K562 (cell line): ENCODE data around the gene CYB5D1. TPM values are rescaled to one million over a fixed set of nuclear protein-coding genes. Genes with fewer than 3 reads are reported as not detected.

Experiments
- ARID3A ChIP-seq: IDR thresholded peaks from 2 replicates; pipeline ENCODE4 v1.6.1; 2012; ENCODE audit warnings: low read depth, low read length, improper control_type of control experiment, borderline replicate concordance
- BACH1 ChIP-seq: fragments of 200-800 bp; sonication (Bioruptor generic); IDR thresholded peaks from 2 replicates; pipeline ENCODE4 v1.6.1; 2016; ENCODE audit warnings: missing genetic modification characterization, missing compliant biosample characterization
- E2F8 ChIP-seq: fragments of 450-650 bp; IDR thresholded peaks from 2 replicates; pipeline ENCODE4 v1.7.1; 2018; ENCODE audit warnings: mild to moderate bottlenecking, low read depth; ENCODE audit not compliant: partially characterized antibody
- FOS ChIP-seq: IDR thresholded peaks from 3 replicates; pipeline ENCODE4 v1.6.1; 2011; ENCODE audit not compliant: insufficient read length; ENCODE audit errors: extremely low read depth
- HMG20B ChIP-seq: fragments of 250-450 bp; sonication (Bioruptor Pico); IDR thresholded peaks from 2 replicates; pipeline ENCODE4 v1.5.0; 2021; ENCODE audit warnings: mild to moderate bottlenecking
- KDM4B ChIP-seq, 2 experiments: fragments of 450-650 bp in 1 of 2; sonication (generic) in 1 of 2; IDR thresholded peaks; 2 replicates each; pipeline ENCODE4 v1.6.1; 2016 to 2017; ENCODE audit warnings: borderline replicate concordance in 2 of 2, antibody characterized with exemption in 1 of 2, low read depth in 1 of 2, mild to moderate bottlenecking in 1 of 2
- NEUROD1 ChIP-seq: fragments of 150-350 bp; IDR thresholded peaks from 2 replicates; pipeline ENCODE4 v1.6.1; 2014; ENCODE audit warnings: borderline replicate concordance, low read length, low read depth; ENCODE audit not compliant: partially characterized antibody
- POLR2G ChIP-seq: fragments of 200-400 bp; formaldehyde crosslinking; IDR thresholded peaks from 2 replicates; pipeline ENCODE4 v1.6.1; 2017; ENCODE audit warnings: low read depth, mild to moderate bottlenecking, antibody characterized with exemption, low read length, moderate library complexity
- PRDM10 ChIP-seq: fragments of 450-650 bp; IDR thresholded peaks from 2 replicates; pipeline ENCODE4 v1.6.1; 2018; ENCODE audit not compliant: partially characterized antibody
- RAD51 ChIP-seq: fragments of 450-650 bp; IDR thresholded peaks from 2 replicates; pipeline ENCODE4 v1.7.1; 2016; ENCODE audit warnings: low read depth, mild to moderate bottlenecking, borderline replicate concordance
- SAFB ChIP-seq: fragments of 200-400 bp; formaldehyde crosslinking; IDR thresholded peaks from 2 replicates; pipeline ENCODE4 v1.6.1; 2017; ENCODE audit warnings: low read depth, low read length, borderline replicate concordance
- SMAD1 ChIP-seq: fragments of 150-350 bp; IDR thresholded peaks from 2 replicates; pipeline ENCODE4 v1.6.1; 2014; ENCODE audit warnings: low read length, low read depth; ENCODE audit not compliant: partially characterized antibody
- SRSF9 ChIP-seq: fragments of 200-400 bp; formaldehyde crosslinking; IDR thresholded peaks from 2 replicates; pipeline ENCODE4 v1.6.1; 2017; ENCODE audit warnings: low read depth, low read length, borderline replicate concordance
- ZNF134 ChIP-seq: fragments of 250-450 bp; sonication (Bioruptor Pico); conservative IDR thresholded peaks from 2 replicates; pipeline ENCODE4 v1.4.0; 2020
- ZNF197 ChIP-seq: fragments of 200-800 bp; sonication (Bioruptor generic); IDR thresholded peaks from 2 replicates; pipeline ENCODE4 v1.6.1; 2016; ENCODE audit warnings: low read depth, missing genetic modification characterization, missing compliant biosample characterization
- ZSCAN29 ChIP-seq: fragments of 450-650 bp; IDR thresholded peaks from 2 replicates; pipeline ENCODE4 v1.6.1; 2017
- polyA plus RNA-seq, 8 experiments: library from polyadenylated mRNA; depleted of rRNA in 4 of 8; stranded (reverse) in 5 of 8; unstranded in 3 of 8; fragments of >200 nt; fragmentation: Nextera tagmentation in 2 of 8; fragmentation: Illumina TruSeq in 1 of 8; extraction: Ambion mirVana in 2 of 8; extraction: Trizol in 1 of 8; gene quantifications; 2 replicates each; pipeline versions ENCODE4 v1.2.1 to v1.2.3, GENCODE V29; 2011 to 2014; ENCODE audit warnings: inconsistent platforms in 1 of 8, missing spikeins in 1 of 8
- total RNA-seq, 7 experiments: library from RNA; depleted of rRNA in 6 of 7; stranded (reverse); fragments of >200 nt in 6 of 7; fragmentation: Illumina TruSeq in 2 of 7; extraction: Trizol in 2 of 7; gene quantifications; 2 replicates each; pipeline versions ENCODE4 v1.2.1 to v1.2.3, GENCODE V29; 2011 to 2021; ENCODE audit warnings: low replicate concordance in 1 of 7
- TF ChIP-seq, protein P1 (sequence below), 2 experiments: IDR thresholded peaks; 2 replicates each; pipeline ENCODE4 v1.6.1; 2011; ENCODE audit warnings: borderline replicate concordance in 1 of 2, control low read depth in 1 of 2, low read depth in 1 of 2, low read length in 1 of 2, mild to moderate bottlenecking in 1 of 2, mixed read lengths in 1 of 2, moderate library complexity in 1 of 2; ENCODE audit not compliant: insufficient read depth in 1 of 2, insufficient read length in 1 of 2, poor library complexity in 1 of 2, severe bottlenecking in 1 of 2; ENCODE audit errors: extremely low read depth in 1 of 2

Gene CYB5D1
- total and polyA plus RNA-seq, 9 of the 15 experiments (the other 6 are each of a cell fraction or from before 2014, with no cell fraction given) = 2.4 to 7.9 (median 5.7) TPM

- peak; percentile 42 for TF ChIP-seq E2F8
- TF ChIP-seq SMAD1 = no peak
- 0 out of 2 replicates have a peak, but pooled peaks have one; percentile 21 for TF ChIP-seq ZSCAN29
- TF ChIP-seq KDM4B (IDR thresholded peaks at IDR 0.05; ENCODE audit: borderline replicate concordance in 2 of 2, low read depth in 1 of 2) = no peak
- TF ChIP-seq, protein P1, sequence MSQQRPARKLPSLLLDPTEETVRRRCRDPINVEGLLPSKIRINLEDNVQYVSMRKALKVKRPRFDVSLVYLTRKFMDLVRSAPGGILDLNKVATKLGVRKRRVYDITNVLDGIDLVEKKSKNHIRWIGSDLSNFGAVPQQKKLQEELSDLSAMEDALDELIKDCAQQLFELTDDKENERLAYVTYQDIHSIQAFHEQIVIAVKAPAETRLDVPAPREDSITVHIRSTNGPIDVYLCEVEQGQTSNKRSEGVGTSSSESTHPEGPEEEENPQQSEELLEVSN (IDR thresholded peaks at IDR 0.05; ENCODE audit: borderline replicate concordance in 1 of 2, extremely low read depth in 1 of 2, insufficient read depth in 1 of 2, insufficient read length in 1 of 2, low read depth in 1 of 2, low read length in 1 of 2, poor library complexity in 1 of 2, severe bottlenecking in 1 of 2) = peak; percentile 59 to 63
- no peak for TF ChIP-seq ZNF134 (CRISPR knock-in tag)
- TF ChIP-seq FOS = no peak
- TF ChIP-seq ARID3A = 0 out of 2 replicates have a peak, but pooled peaks have one; percentile 24
- TF ChIP-seq RAD51 = peak; percentile 79
- peak; percentile 100 for TF ChIP-seq NEUROD1
- no peak for TF ChIP-seq SAFB
- TF ChIP-seq SRSF9 = no peak
- TF ChIP-seq BACH1 = no peak
- no peak for TF ChIP-seq ZNF197
- TF ChIP-seq HMG20B = no peak
- TF ChIP-seq PRDM10 = peak; percentile 72
- no peak for TF ChIP-seq POLR2G
Observed at GRCh38 chr17:7836596-7837407, 21.0 kb upstream of the CYB5D1 start (continued).
